Measurements from ENCODE around the gene CAPN2. TPM values are rescaled to one million over a fixed set of nuclear protein-coding genes. Genes with fewer than 3 reads are reported as not detected.

The CAPN2 gene
- polyA plus RNA-seq, 3 donors = 127 to 186 (median 182) TPM

- no peak overlapping the region for H3K27ac Mint-ChIP-seq
- intact Hi-C loops (cut with micrococcal nuclease) = no loop called here
- 96% methylated on average over 4 of the region's 7 CpGs for WGBS (ENCODE audit: insufficient coverage)
Measured at GRCh38 chr1:223802032-223802431, 89.7 kb downstream of the CAPN2 start.

DNA sequence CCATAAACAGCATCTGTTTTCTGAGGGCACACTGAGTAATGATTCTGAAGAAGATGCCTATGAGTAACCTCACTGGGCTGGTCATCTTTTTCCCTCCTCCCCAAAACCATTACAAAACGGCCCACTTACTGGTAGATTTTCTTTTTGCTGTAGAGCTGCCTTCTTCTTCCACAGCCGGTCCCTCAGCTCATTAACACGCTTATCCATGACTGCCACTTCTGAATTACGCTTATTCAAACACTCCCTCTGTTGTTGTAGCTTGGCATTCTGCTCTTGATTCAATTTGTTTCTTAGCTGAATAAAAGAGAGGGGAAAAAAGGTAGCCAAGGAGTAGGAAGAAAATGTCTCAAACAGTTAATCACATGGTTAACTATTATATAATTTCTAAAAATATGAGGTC, 90.3 kb downstream of the CAPN2 start:
- H3K4me1 ChIP-seq (ENCODE audit: control insufficient read depth in 1 of 2, insufficient read depth in 2 of 2, low read length in 2 of 2) = no peaks in the 10 kb centered on the region
- H3K36me3 Mint-ChIP-seq = peaks cover 90 to 95% of the 10 kb centered on the region in 2 donors
- no peak overlapping the region for H3K27ac ChIP-seq (ENCODE audit: low read depth in 1 of 2, low read length in 2 of 2)
- peaks cover 95 to 99% of the 10 kb centered on the region in 2 donors for H3K36me3 ChIP-seq (replicated peaks in 1 of 2; ENCODE audit: control insufficient read depth in 1 of 2, insufficient read depth in 2 of 2, low read length in 2 of 2)
- no peaks in the 10 kb centered on the region for H4K20me1 ChIP-seq (ENCODE audit: insufficient read depth, low read length)
- no peak for DNase-seq
- peak overlapping the region in 1 of 7 donors; percentile 46 for H3K27ac Mint-ChIP-seq
- no peak overlapping the region for H3K4me2 ChIP-seq (replicated peaks; ENCODE audit: extremely low read depth, low read length, poor library complexity, severe bottlenecking)
- H3K9me3 Mint-ChIP-seq = peaks cover 0 to 2% (median 0%) of the 10 kb centered on the region in 7 donors
- WGBS (ENCODE audit: insufficient coverage) = no CpG with 5 or more reads among the region's 4 CpGs
- peaks cover 4% of the 10 kb centered on the region for H3K4me1 Mint-ChIP-seq
- no peak overlapping the region for H3K9ac ChIP-seq (ENCODE audit: insufficient read depth, low read length, poor library complexity, severe bottlenecking)
- no peak overlapping the region for H3K4me3 ChIP-seq (replicated peaks in 1 of 3; ENCODE audit: low read depth in 2 of 3, low read length in 3 of 3)
- H3K27me3 Mint-ChIP-seq (ENCODE audit: low read depth in 3 of 3) = no peaks in the 10 kb centered on the region
- intact Hi-C loops (cut with micrococcal nuclease) = no loop called here
- no peaks in the 10 kb centered on the region for H3K79me2 ChIP-seq (ENCODE audit: insufficient read depth, low read length)
- TF ChIP-seq, protein P1, sequence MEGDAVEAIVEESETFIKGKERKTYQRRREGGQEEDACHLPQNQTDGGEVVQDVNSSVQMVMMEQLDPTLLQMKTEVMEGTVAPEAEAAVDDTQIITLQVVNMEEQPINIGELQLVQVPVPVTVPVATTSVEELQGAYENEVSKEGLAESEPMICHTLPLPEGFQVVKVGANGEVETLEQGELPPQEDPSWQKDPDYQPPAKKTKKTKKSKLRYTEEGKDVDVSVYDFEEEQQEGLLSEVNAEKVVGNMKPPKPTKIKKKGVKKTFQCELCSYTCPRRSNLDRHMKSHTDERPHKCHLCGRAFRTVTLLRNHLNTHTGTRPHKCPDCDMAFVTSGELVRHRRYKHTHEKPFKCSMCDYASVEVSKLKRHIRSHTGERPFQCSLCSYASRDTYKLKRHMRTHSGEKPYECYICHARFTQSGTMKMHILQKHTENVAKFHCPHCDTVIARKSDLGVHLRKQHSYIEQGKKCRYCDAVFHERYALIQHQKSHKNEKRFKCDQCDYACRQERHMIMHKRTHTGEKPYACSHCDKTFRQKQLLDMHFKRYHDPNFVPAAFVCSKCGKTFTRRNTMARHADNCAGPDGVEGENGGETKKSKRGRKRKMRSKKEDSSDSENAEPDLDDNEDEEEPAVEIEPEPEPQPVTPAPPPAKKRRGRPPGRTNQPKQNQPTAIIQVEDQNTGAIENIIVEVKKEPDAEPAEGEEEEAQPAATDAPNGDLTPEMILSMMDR (IDR thresholded peaks at IDR 0.05) = peak; percentile 10
- no peaks in the 10 kb centered on the region for H3K9me3 ChIP-seq (replicated peaks in 1 of 2; ENCODE audit: control insufficient read depth in 1 of 2, insufficient read depth in 1 of 2, low read length in 2 of 2)
- H3K27me3 ChIP-seq (ENCODE audit: control insufficient read depth in 2 of 2, insufficient read depth in 2 of 2, low read length in 2 of 2) = no peaks in the 10 kb centered on the region
- H2AFZ ChIP-seq (ENCODE audit: insufficient read depth, low read depth, low read length, poor library complexity, severe bottlenecking) = no peak overlapping the region
- no peak overlapping the region for H3K4me3 Mint-ChIP-seq

More at GRCh38 chr1:223802032-223802431, 89.7 kb downstream of the CAPN2 start:
- TF ChIP-seq, protein P1 (IDR thresholded peaks at IDR 0.05) = no peak
- Histone ChIP-seq H3K27me3 (ENCODE audit: control insufficient read depth in 2 of 2, insufficient read depth in 2 of 2, low read length in 2 of 2) (no peaks in the 10 kb centered on the region), H3K27ac (ENCODE audit: low read depth in 1 of 2, low read length in 2 of 2) (no peak overlapping the region), H2AFZ (ENCODE audit: insufficient read depth, low read depth, low read length, poor library complexity, severe bottlenecking) (no peak overlapping the region), H3K4me1 (ENCODE audit: control insufficient read depth in 1 of 2, insufficient read depth in 2 of 2, low read length in 2 of 2) (no peaks in the 10 kb centered on the region), H3K4me3 (replicated peaks in 1 of 3; ENCODE audit: low read depth in 2 of 3, low read length in 3 of 3) (no peak overlapping the region), H3K36me3 (replicated peaks in 1 of 2; ENCODE audit: control insufficient read depth in 1 of 2, insufficient read depth in 2 of 2, low read length in 2 of 2) (peaks cover 97 to 100% of the 10 kb centered on the region in 2 donors), H4K20me1 (ENCODE audit: insufficient read depth, low read length) (no peaks in the 10 kb centered on the region), H3K9me3 (replicated peaks in 1 of 2; ENCODE audit: control insufficient read depth in 1 of 2, insufficient read depth in 1 of 2, low read length in 2 of 2) (no peaks in the 10 kb centered on the region), H3K79me2 (ENCODE audit: insufficient read depth, low read length) (no peaks in the 10 kb centered on the region), H3K9ac (ENCODE audit: insufficient read depth, low read length, poor library complexity, severe bottlenecking) (no peak overlapping the region), H3K4me2 (replicated peaks; ENCODE audit: extremely low read depth, low read length, poor library complexity, severe bottlenecking) (no peak overlapping the region)
- peaks cover 4% of the 10 kb centered on the region for H3K4me1 Mint-ChIP-seq
- no peak overlapping the region for H3K4me3 Mint-ChIP-seq
- peaks cover 86 to 95% of the 10 kb centered on the region in 2 donors for H3K36me3 Mint-ChIP-seq
- DNase-seq = no peak
- no peaks in the 10 kb centered on the region for H3K9me3 Mint-ChIP-seq
- H3K27me3 Mint-ChIP-seq (ENCODE audit: low read depth in 3 of 3) = no peaks in the 10 kb centered on the region

Data from CD14-positive monocyte (primary cell).